RPMI8226 (cell line): Measurements from ENCODE around the gene DCLK2.

Experiments
- DNase-seq: peaks from one replicate; pipeline ENCODE4 v3.0.0-alpha.2; 2015

The DCLK2 gene

DNA sequence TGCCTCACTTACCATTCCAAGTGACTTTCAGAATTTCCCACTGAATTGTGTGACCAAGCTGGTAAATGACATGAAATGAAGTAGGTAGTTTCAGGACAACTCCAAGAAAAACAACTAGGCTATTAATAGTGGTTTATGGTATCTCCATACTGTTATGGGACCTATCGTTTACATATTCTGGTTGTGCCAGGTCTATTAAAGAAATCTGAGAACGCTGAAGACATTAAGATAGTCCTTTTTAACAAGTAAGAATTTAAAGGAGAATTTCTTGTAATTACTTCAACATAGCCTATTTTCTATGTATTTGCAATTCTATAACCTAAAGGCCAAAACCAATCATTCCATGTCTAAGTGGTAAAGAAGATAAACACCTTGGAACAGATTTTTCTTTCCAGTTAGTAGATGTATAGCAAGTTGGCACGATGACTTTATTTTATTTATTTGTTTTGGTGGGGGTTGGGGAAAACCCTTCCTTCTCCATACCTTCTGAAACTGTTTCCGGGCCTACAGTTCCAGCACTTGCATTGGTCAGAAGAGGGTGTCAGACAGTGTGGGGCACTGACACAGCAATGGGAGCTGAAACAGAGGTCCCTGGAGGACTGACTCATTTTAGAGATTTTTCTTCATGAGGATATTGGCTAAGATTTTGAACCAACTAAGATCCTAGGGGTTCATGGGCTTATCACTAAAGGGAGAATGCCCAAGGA, 7.6 kb upstream of the DCLK2 start:
- DNase-seq: no peak

DNA sequence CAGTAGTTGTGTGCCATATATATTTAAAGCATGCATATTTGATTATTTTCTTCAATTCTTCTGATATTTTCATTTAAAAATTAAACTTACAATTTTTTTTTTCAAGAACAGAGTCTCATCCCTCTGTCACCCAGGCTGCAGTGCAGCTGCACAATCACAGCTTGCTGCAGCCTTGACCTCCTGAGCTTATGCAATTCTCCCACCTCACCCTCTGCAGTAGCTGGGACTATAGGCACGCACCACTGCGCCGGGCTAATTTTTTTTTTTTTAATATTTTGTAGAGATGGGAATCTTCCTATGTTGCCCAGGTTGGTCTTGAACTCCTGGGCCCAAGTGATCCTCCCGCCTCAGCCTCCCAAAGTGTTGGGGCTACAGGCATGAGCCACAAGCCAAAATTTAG, 5.8 kb upstream of the DCLK2 start:
- DNase-seq: no peak

DNA sequence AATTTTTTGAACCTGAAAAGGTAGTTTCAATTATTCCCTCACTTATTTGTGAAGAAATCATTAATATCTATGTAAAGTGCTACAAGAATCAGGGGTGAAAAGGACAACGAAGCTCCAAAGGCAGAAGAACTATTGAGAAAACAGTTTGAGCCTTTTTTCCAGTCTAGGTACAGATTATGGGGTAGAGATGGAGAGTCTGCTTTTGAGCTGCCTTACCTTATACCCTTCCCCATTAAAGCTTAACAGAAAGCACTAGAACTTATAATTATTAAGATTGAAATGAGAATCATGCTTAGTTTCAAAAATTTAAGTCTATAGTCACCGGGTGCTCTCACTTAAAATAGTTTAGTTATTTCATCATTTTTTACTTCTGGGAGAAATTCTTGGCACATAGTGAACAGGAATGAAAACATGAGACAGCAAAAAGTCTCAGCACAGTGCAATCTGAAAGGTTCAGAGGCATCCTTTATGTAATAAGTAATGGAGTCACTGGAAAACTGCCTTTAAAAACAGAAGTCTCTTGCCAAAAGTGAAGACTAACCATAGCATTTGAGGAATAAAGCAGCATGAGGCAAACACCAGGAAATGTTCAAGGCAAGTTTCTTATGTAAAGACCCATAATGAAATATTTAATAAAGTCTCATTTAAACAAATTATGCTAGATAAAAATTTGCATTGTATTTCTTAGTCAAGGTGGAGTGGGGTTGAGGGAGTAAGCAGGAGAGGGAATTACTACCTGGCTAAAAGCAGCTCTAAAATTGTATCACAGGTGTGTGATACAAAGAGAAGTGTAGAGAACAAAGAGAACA, 5.1 kb upstream of the DCLK2 start:
- DNase-seq: peak; percentile 25

DNA sequence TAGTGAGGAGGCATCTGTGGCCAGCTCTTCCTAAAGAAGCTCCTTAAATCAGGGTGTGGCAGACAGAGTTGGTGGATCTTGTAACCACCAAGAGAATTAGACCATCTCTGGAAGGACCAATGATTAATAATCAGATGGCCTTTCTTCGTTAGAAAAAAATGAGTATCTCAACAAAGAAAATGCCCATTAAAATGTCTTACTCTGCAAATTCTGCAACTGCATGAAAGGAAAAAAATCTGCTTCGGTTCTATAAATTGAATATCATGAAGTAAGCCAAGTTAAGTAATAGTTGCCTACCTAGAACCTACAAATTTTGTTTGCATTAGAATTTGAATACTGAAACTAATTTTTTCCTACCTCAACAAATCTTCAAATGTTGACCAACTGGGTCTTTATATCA, 4.2 kb upstream of the DCLK2 start:
- no peak for DNase-seq

DNA sequence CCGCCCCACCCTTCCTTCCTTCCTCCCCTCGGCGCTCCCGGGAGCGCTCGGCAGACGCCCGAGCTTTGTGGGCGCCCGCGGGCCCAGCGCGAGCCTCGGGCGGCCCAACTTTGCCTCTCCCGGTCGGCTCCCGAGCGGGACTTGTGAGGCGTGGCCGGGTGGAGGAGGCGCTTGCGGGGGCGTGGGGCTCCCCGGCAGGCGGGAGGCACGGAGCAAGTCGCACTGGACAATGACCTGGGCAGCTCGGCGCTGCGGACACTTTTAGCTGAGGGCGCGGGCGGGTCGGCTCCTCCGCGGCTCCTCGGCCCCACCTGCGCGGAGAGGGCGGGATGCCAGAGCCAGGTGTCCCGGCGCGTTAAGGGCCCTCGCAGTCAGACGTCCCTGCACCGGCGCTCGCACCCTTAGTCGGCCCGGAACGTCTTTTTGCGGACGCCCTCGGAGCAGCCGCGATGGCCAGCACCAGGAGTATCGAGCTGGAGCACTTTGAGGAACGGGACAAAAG, 385 bp downstream of the DCLK2 start:
- peak; percentile 58 for DNase-seq

DNA sequence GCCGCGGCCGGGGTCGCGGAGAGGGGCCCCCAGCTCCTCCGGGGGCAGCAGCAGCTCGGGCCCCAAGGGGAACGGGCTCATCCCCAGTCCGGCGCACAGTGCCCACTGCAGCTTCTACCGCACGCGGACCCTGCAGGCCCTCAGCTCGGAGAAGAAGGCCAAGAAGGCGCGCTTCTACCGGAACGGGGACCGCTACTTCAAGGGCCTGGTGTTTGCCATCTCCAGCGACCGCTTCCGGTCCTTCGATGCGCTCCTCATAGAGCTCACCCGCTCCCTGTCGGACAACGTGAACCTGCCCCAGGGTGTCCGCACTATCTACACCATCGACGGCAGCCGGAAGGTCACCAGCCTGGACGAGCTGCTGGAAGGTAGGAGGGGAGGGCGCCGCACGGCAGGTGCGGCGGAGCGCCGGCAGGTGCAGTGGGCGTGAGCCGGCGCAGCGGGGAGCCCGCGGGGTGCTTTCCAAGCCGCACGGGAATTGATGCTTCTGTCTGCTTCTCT, 886 bp downstream of the DCLK2 start:
- DNase-seq: peak; percentile 71

DNA sequence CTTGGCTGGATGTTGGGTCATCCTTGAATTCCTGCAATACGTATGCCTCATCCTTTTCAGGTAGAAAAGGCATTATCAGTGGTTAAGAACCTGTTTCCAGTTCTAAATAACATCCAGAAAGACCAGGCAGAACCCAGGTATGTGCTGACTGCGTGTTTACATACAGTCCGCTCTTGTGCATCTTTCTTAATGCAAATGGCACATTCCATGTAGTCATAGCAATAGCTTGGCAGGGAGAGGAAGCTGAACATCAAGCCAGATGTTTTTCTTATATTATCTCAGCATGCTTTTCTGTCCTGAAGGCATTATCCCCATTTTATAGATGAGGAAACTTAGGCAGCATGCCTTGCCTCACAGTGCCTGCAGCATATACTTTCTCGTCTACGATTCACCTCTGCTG, 2.1 kb downstream of the DCLK2 start:
- peak; percentile 16 for DNase-seq

DNA sequence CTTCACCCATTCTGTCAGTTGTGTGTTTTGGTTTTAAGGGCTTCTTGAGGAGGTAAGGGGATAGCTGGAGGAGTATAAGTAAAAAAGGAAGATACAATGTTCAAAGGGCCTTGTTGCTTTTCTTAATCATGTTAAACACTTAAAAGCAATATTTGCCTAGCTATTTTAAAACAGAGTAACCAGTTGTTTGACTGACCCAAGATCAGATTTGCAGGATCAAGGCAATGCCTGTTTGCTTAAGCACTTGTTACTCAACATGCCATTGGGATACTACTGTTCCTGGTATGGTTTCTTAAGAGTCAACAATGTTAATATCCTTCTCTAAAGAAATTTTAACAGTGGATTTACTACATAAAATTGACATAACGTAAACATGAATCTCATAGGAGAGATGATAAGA, 2.6 kb downstream of the DCLK2 start:
- DNase-seq: no peak

DNA sequence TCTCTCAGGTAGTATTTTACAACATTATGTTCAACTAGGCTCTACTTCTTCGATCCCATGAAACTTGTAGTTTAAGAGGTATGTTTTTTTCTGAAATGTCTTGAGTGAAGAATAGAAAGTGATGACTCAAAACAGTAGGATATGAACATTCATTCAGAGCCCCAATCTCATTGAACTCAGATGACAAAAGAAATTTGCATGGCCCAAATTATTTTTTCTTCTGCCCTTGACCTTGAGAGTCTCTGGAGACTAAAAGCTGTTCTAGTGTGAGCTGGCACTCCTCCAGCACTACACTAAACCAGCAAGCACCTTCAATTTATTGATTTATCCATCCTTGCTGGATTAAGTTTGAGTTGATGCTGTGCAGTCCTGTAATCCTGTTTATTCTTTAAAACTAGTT, 4.0 kb downstream of the DCLK2 start:
- DNase-seq: peak; percentile 45

DNA sequence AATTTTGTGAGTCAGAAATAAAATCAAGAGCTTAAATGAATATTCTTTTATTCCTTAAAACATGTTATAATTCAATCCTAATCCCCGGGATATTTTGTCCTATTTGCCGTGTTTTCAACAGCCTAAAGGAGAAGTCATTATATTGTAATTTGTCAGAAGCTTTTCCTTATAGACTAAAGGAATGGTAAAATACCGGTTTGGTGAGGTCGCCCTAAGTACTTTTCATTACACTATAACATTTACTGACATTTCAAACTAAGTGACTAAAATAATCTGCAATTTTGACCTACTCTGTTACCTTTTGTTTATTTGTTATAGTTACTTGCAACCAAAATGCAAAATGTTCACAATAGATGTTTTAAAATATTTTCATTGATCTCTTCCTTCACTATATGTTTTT, 8.8 kb downstream of the DCLK2 start:
- no peak for DNase-seq

DNA sequence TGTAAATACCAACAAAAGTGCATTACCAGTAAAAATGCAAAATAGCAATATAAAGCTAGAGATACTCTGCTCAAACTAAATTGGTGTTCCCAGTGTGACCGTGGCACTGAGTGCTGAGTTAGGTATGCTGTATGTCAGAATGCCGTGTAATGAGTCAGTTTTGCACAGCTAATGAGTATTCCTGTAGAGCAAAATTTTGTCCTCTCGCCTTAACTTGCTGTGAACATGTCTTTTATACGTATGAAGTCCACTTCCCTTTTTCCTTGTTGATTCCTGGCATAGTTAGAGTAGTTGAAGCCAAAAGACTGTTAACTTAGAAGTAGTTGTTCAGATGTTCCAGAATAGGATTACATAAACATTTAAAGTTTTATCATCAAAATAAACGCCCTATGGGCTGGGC, 11.5 kb downstream of the DCLK2 start:
- DNase-seq: no peak

DNA sequence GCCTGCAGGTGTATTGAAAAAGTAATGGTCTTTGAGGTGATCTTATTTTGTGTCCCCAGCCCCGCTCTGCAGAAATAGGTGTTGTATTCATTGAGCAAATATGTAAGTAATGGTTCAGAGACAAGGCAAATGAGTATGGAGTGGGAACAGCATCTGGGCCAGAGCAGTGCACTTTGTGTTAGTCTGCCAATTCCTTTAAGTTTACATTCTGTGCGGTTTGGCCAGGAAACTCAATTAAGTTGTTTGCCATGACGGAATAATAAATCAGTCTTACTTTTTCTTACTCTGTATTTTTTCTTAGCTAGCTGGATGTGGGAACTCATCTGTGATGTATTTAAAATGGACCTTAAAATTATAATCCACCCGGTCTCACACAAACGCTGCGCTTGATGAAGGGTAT, 12.6 kb downstream of the DCLK2 start:
- DNase-seq: no peak

DNA sequence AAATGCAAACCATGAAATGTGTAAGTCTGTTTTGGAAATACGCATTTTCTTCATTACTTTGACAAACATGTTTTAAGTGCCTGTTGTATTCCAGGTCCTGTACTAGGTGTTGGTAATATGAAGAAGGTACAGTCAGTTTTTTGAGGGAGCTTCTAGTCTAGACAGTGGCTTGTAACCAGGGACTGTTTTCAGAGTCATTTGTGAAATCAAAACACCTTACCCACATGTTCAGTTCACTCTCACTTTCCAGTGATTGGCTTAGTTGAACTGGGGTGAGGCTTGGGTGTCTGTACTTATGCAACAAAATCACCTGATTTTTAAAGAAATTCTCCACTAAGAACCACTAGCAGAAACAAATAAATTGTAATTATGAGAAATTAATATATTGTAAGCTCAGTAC, 16.4 kb downstream of the DCLK2 start:
- DNase-seq: no peak

DNA sequence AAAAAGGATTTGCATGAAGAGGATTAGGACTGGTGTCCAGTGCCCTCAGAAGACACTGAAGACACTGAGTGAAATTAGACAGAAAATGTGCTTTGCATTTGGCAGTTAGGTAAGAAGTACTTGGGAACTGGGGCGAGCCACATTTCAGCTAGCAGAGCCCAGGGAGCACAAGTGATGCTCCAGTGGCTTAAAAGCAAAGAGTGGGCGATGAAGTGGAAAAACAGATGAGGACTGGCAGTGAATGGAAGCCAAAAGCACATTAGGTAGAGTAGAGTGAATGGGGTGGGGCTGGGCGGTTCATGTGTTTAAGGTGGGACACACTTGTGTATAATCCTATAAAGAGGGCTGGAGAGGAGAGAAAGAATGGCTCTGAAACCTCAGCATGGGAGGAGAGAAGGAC, 18.4 kb downstream of the DCLK2 start:
- no peak for DNase-seq

DNA sequence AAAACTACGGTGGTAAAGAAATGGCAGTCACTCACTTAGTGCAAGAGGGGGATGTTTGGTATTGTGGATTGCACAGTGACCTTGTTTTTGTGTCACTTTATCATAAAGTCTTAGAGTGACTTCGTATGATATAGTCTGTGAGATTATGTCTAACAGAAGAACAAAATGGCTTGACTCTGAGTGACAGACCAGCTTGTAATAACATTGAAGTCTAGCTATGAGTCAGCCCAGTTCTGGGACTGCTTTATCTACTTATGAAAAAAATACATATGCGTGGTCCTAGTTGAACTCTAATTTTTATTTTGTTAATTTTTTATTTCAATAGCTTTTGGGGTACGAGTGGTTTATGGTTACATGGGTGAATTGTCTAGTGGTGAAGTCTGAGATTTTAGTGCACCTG, 20.0 kb downstream of the DCLK2 start:
- no peak for DNase-seq

DNA sequence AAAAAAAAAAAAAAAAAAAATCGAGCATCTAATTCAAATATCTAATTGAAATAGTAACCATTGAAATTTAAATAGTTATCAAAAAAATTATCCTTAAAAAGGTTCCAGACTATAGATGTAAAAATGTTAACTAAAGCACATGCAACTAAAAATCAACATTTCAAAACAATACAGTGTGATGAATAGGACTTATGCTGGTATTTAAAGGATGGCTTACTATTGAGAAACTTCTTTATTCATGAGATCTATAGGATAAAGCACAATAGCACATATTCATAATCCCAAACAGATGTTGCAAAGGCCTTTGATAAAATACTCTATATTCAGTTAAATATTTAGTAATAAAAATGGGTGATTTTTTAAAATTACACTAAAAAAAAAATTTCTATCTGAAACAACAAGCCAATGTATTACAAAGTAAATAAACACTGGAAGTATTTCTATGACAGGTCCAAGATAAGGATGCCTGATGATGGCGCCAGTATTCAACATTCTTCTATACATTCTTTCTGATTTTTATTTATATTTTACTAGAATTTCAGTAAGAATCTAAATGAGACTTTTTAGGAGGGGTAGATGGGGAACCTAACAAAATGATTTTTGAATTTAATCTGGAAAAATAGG, 26.3 kb downstream of the DCLK2 start:
- no peak for DNase-seq

DNA sequence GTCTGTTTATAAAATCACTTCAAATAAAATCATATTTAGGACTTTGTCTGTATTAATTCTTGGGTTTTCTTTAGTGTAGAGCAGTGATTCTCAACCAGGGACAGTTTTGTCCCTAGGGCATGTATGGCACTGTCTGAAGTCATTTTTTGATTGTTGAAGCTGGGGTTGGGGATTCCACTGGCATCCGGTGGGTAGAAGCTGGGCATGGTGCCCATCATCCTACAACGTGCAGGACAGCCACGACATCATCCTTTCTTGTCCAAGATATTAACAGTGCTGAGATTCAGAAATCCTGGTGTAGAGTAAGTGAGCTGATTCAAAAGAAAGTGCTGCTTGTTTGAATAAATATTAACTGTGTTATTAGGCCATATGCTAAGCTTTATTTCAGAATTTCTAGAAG, 28.6 kb downstream of the DCLK2 start:
- DNase-seq: no peak

DNA sequence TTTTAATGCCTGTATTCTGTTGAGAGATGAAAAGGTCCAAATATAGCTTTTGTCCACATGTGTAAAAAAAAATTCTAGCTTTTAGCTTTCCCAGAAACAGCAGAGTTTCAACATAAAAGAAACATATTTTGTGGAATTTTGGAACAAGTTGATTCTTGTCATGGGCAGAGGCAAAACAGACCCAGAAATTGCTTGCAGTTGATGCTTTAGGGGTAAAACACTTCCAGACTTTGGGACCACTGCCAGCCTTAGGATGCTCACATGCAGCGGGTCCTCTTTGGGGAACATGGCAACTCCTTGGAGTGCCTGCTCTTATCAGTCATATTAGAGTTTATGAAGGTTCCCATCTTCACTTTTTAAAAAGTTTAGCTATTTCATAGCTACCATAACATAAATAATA, 30.4 kb downstream of the DCLK2 start:
- DNase-seq: no peak

DNA sequence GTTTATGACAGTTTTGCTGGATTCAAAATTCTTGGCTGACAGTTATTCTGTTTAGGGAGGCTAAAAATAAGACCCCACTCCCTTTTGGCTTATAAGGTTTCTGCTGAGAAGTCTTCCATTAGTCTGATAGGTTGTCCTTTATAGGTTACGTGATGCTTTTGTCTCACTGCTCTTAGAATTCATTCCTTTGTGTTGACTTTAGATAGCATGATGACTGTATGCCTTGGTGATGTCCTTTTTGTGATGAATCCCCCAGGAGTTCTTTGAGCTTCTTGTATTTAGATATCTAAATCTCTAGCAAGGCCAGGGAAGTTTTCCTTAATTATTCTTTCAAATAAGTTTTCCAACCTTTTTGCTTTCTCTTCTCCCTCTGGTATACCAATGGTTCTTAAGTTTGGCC, 36.4 kb downstream of the DCLK2 start:
- no peak for DNase-seq

DNA sequence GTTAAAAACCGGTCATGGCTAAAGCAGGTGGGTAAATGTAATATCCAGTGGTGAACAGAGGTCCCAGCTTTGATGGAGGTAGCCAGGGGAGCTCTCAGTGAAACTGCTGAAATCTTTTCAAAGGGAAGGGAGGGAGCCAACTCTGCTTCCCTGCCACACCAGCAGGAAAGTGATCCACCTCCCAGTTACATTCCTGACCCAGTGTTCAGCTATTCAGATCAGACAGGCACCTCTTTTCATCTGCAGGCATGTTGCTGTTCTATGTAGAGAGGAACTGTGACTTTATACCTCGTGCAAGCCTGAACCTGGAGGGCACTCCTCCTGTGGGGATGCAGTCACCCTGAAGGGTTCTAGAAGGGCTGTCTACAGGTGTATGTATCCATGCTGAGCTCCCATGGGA, 37.6 kb downstream of the DCLK2 start:
- no peak for DNase-seq

DNA sequence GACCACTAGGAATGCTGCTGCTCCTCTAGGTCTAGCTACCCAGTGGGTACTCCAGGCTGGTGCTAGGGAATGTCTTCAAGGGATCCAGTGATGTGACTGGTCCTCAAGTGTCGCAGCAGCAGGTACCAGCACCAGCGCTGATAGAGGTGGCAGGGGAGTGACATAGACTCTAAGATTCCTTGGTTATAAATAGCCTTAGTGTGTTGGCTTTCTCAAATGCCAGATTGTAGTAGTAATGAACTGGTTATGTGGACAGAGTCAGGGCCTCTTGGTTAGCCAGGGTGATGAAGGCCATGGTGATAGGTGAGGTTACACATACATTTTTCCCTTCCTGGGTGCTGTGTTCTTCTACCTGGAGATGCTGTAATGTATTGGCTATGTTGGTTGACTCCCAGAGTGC, 38.3 kb downstream of the DCLK2 start:
- no peak for DNase-seq

DNA sequence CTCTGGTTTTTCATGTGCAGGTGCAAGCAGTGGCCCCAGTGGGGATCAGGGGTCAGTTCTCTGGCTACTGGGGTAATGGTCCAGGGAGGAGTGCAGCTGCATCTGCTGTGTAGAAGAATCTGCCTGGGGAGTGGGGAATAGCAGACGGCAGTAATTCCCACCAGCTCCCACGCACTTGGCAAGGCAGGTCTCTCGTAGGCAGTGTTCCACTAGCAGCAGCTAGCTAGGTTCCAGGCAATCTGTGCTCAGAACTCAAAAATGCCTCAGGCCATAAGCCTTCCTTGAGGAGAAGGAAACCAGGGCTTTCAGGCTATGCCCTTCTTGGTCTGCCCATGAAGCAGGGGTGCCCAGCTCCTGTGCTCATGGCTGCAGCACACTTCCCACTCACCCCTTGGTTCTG, 38.8 kb downstream of the DCLK2 start:
- DNase-seq: no peak

DNA sequence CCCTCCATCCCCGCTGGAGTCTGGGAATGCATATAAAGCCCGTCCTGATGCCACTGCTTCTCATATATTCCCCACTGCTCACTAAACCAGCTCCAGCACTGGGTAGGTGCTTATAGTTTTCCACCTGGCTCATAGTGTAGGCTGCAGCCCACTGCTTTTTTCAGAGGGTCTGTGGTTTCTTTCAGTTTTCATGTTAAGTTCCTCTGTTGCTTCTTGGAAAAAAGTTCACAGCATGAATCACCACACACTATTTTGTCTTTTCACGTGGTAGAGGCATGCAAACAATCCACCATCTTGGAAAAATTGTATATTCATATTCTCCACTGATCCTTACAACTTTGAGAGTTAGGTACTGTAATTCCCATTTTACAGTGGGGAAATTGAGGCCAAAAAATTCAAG, 39.4 kb downstream of the DCLK2 start:
- no peak for DNase-seq

DNA sequence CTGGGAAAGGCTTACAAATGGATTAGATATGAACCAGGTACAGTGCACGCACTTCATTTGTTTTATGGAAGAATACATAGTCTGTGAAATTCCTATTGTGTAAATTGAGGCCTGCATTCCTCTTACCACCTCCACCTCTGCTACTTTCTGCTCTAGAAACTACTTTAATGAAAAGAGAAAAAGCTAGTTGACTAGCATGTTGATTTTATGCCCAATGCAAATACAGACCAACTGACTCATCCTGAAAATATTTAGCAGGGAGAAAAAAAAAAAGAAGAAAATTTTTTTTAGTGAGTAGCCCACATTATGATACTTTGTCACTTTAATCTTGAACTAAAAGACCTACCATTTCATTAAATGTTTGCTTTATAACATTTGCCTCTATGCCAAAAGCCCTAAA, 41.2 kb downstream of the DCLK2 start:
- no peak for DNase-seq
